GM21825 (cell line): ENCODE results near the gene NPY4R.
"Not testable (repeated sequence)": the region's sequence is repeated elsewhere in the genome, so short reads cannot be mapped to it uniquely, and the experiment has no call there.

ENCODE experiments used
- ATAC-seq: cut with Tn5 transposase; IDR thresholded peaks from one replicate; pipeline ENCODE4 v1.9.1; 2021; ENCODE audit warnings: mild to moderate bottlenecking, moderate library complexity; ENCODE audit not compliant: unreplicated experiment

NPY4R gene

DNA sequence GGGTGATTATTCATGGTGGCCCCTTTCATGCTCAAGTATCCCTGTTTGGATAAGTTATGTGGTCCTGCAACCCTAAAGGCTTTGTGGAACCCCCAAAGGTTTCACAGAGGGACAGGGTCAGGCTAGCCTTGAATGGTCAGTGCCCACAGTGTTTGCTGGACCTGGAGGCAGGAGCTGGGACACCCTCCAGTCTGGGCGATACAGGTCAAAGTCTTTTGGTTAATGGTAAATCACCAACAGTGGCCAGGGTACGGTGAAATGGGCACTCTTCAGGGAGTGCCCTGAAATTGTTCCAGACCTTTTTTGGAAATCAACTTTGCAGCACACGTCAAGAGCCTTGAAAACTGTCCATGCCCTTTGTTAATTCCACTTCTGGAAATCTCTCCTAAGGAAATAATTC lies 8.7 kb downstream of the NPY4R start:
- ATAC-seq: not testable (repeated sequence)

GRCh38 chr10:46455992-46456391 lies 9.8 kb downstream of the NPY4R start:
- not testable (repeated sequence) for ATAC-seq

- not testable (repeated sequence) for ATAC-seq
Observed at GRCh38 chr10:46451365-46451764, 14.4 kb downstream of the NPY4R start.

GRCh38 chr10:46450829-46451228 lies 14.9 kb downstream of the NPY4R start:
- ATAC-seq: not testable (repeated sequence)

DNA sequence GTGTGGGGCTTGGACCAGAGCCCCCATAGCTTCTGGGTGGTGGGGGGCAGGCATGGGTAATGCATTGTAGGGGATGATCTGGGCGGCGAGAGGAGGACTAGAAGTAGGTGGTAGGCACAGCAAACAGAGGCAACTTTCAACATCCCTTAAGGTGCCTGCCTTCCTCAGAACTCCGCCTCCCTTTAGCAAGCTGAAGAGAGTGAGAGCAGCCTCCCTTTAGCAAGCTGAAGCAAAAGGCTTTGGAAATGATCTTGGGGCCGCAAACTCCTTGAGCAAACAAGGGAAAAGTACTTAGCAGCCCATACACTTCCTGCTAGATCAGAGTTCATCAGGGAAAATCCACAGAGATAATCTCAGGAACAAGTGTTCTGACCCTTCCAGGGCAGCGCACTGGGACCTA lies 18.3 kb downstream of the NPY4R start:
- ATAC-seq: not testable (repeated sequence)

GRCh38 chr10:46445389-46446122 lies 20.2 kb downstream of the NPY4R start:
- ATAC-seq: not testable (repeated sequence)

- ATAC-seq: not testable (repeated sequence)
Observed at GRCh38 chr10:46443422-46443821, 22.3 kb downstream of the NPY4R start.

GRCh38 chr10:46442706-46443275 lies 23.0 kb downstream of the NPY4R start:
- ATAC-seq: not testable (repeated sequence)

GRCh38 chr10:46441837-46442278 lies 23.9 kb downstream of the NPY4R start:
- ATAC-seq: not testable (repeated sequence)

GRCh38 chr10:46440942-46441341 lies 24.8 kb downstream of the NPY4R start:
- not testable (repeated sequence) for ATAC-seq

- not testable (repeated sequence) for ATAC-seq
Observed at GRCh38 chr10:46423550-46423949, 42.2 kb downstream of the NPY4R start.

DNA sequence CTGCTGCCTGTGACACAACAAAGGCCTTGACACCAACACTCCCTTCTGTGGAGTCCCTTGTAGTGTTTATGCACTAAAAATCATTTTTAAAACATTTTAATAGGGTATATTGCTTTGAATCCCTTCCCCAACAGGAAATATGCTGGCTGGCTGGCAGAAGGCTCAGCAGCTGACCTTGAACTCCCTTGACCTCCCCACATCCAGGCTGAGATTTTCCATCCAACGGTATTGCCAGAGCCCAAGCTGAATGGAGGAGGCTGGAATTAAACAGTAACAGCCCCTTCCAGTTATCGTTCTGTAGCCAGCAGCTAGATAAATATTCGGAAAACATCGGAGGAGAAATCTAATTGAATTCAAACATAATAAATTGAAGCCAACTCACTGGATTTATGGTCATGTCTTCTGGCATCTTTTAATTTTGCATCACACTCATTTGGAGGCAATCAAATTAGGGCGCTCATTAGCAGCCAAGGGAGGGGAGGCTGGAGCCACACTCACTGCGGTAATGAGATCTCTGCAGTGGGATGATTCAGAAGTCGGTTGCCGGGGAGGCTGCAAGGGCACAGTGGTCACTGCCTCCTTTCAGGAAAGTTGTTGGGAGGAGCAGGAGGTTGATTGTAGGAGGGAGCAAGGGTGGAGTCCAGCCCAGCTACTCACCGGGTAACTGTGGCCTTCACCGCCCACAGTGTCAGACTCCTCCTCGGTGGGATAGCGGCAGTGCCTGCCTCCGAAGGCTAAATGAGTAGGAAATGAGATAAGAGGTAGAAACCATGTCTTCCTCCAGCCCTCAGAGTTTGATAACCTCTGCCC lies 46.0 kb downstream of the NPY4R start:
- ATAC-seq: not testable (repeated sequence)

GRCh38 chr10:46418283-46418682 lies 47.5 kb downstream of the NPY4R start:
- ATAC-seq: not testable (repeated sequence)

- ATAC-seq: not testable (repeated sequence)
Observed at GRCh38 chr10:46415291-46415690, 50.5 kb downstream of the NPY4R start.

DNA sequence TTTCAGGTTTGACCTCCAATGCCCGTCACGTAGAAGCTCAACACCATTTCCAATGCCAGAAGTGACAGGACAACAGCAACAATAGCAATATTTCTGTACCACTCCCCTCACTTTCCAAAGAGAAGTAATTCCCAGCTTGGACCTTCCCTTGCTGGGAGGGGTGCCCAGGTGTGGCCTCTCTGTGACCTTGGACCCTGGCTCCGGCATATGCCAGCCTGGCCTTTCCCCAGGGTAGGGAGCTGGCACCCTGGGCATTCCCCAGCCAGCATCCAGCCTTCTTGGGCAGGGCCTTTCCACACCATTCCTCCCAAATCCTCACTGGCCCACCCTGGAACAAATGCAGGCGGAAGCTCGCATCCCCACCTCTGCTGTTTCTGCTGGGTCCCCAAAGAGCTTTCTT lies 53.1 kb downstream of the NPY4R start:
- ATAC-seq: not testable (repeated sequence)

DNA sequence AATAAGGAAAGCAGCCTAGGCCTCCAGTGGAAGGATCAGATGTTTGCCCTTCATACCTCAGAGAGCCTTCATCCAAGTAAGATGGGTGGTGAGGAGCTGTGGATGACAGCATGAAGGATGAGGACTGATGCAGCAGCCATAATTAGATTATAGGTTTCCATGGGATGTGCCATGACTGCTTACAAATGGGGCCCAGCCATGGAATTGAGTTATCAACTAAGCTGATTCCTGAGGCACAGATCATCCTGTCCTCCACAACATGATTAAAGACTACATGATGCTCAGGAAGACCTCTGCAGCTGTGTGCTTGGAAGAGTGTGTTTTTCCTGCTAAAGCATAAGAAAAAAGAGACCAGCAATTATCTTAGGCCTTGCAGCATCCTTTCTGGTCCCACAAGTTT lies 54.6 kb downstream of the NPY4R start:
- not testable (repeated sequence) for ATAC-seq
